NCI-H460 (cell line): ENCODE data around the gene CISD1. TPM values are rescaled to one million over a fixed set of nuclear protein-coding genes. Genes with fewer than 3 reads are reported as not detected.

Source experiments
- DNase-seq: peaks from one replicate; pipeline ENCODE4 v3.0.0-alpha.2; 2016; ENCODE audit warnings: low read depth; ENCODE audit errors: extremely low read depth
- total RNA-seq: library from RNA; depleted of rRNA; stranded (reverse); fragments of >200 nt; shearing (Covaris generic); gene quantifications from 2 replicates; pipeline ENCODE4 v1.2.3, GENCODE V29; 2014

CISD1 gene
- total RNA-seq, 1 experiment from 2014 or later = 77.7 TPM

- DNase-seq = no peak
These were observed 35.2 kb downstream of the CISD1 start for GRCh38 chr10:58304099-58304633.

GRCh38 chr10:58305821-58306220 lies 36.9 kb downstream of the CISD1 start:
- DNase-seq = no peak

GRCh38 chr10:58307676-58308075 lies 38.7 kb downstream of the CISD1 start:
- DNase-seq = no peak

GRCh38 chr10:58311026-58311425 lies 42.1 kb downstream of the CISD1 start:
- DNase-seq = no peak

GRCh38 chr10:58316874-58317273 lies 47.9 kb downstream of the CISD1 start:
- no peak for DNase-seq

GRCh38 chr10:58318346-58318745 lies 49.4 kb downstream of the CISD1 start:
- DNase-seq = no peak

- DNase-seq = no peak
These were observed 50.6 kb downstream of the CISD1 start for GRCh38 chr10:58319599-58319998.

- no peak for DNase-seq
These were observed 51.5 kb downstream of the CISD1 start for GRCh38 chr10:58320351-58321049.

GRCh38 chr10:58322072-58322834 lies 53.3 kb downstream of the CISD1 start:
- DNase-seq = no peak

GRCh38 chr10:58322835-58323209 lies 53.9 kb downstream of the CISD1 start:
- no peak for DNase-seq

GRCh38 chr10:58326967-58327381 lies 58.0 kb downstream of the CISD1 start:
- no peak for DNase-seq

GRCh38 chr10:58328233-58328632 lies 59.3 kb downstream of the CISD1 start:
- DNase-seq = no peak

- no peak for DNase-seq
These were observed 61.5 kb downstream of the CISD1 start for GRCh38 chr10:58330431-58330830.

- no peak for DNase-seq
These were observed 62.7 kb downstream of the CISD1 start for GRCh38 chr10:58331646-58332045.

GRCh38 chr10:58334817-58335305 lies 65.9 kb downstream of the CISD1 start, which contains the start of gene UBE2D1:
Gene UBE2D1, plus strand, starts transcription at chr10:58335006. Its CDS starts 196 bp downstream, at chr10:58335202.
- DNase-seq = peak; percentile 69

GRCh38 chr10:58335306-58336005 lies 66.5 kb downstream of the CISD1 start:
- no peak for DNase-seq

GRCh38 chr10:58336242-58336641 lies 67.3 kb downstream of the CISD1 start:
- DNase-seq = no peak
